Activated naive CD8-positive, alpha-beta T cell (primary cell): ENCODE results near the gene SSPN.

Experiments used
- H3K27ac Mint-ChIP-seq: one replicate; pipeline ENCODE4 v1.8.0; 2021; ENCODE audit warnings: mixed read lengths
- H3K27me3 Mint-ChIP-seq: one replicate; pipeline ENCODE4 v1.8.0; 2021; ENCODE audit warnings: mixed read lengths
- H3K36me3 Mint-ChIP-seq: one replicate; pipeline ENCODE4 v1.8.0; 2021; ENCODE audit warnings: mixed read lengths
- H3K4me1 Mint-ChIP-seq: one replicate; pipeline ENCODE4 v1.8.0; 2021; ENCODE audit warnings: low read depth, mixed read lengths
- H3K4me3 Mint-ChIP-seq: one replicate; pipeline ENCODE4 v1.8.0; 2021; ENCODE audit warnings: mild to moderate bottlenecking, mixed read lengths
- H3K9me3 Mint-ChIP-seq: one replicate; pipeline ENCODE4 v1.8.0; 2021; ENCODE audit warnings: low read depth, mixed read lengths

Gene SSPN

DNA sequence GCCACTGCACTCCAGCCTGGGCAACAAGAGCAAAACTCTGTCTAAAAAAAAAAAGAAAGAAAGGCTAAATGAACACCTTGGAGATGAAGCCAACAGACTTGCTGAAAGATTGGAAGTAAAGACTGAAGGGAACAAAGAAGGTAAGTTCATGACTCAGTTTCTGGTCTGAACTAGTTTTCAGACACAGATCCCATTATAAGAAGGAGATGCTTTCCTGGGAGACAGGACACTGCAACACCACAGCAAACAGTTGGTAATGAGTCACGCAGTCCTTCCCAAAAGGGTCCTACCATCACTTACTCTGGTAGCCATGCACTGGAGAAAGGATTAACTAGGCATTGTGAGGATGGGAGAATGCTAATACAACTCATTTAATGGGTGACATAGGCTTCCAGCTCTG is 97.2 kb downstream of the SSPN start:
- H3K9me3 Mint-ChIP-seq: no peaks in the 10 kb centered on the region
- H3K4me3 Mint-ChIP-seq: no peak overlapping the region
- H3K27me3 Mint-ChIP-seq: no peaks in the 10 kb centered on the region
- H3K27ac Mint-ChIP-seq: no peak overlapping the region
- no peaks in the 10 kb centered on the region for H3K36me3 Mint-ChIP-seq
- H3K4me1 Mint-ChIP-seq: no peaks in the 10 kb centered on the region

DNA sequence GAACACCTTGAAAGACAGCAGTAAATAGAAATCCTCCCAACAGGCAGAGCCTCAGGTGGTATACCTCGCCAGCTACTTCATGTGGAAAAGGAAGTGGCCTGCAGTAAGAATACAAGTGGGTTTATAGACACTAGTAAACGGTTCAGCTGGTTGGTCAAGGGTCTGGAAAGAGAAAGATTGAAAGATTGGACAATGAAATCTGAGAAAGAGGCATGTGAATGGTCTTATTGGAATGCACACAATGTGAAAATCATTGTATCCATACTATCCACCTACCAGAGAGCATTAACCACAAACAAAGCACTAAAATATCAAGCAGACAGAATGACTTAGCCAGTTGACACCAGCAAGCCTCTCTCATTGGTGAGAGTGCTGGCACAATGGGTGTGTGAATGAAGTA is 98.2 kb downstream of the SSPN start:
- H3K27me3 Mint-ChIP-seq: no peaks in the 10 kb centered on the region
- no peak overlapping the region for H3K27ac Mint-ChIP-seq
- peaks cover 9% of the 10 kb centered on the region for H3K4me1 Mint-ChIP-seq
- no peaks in the 10 kb centered on the region for H3K36me3 Mint-ChIP-seq
- H3K4me3 Mint-ChIP-seq: no peak overlapping the region
- no peaks in the 10 kb centered on the region for H3K9me3 Mint-ChIP-seq

DNA sequence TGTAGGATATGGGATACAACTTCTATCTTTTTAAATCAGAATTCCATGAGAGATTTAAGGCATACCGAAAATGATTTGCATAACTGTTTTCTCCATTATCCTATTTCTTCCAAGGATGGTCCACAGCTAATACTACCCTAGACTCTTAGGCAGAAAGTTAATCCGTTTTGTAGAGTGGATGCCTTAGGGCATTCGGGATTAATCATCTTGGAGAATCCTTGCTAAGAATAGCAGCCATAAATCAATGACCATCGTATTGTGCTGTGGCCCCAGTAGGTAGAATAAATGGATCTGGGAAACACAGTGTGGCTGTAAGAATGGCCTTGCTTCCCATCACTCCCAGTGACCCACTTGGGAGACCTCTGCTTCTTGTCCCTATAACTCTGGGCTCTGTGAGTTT is 99.6 kb downstream of the SSPN start:
- Mint-ChIP-seq H3K27me3 (no peaks in the 10 kb centered on the region), H3K36me3 (no peaks in the 10 kb centered on the region), H3K4me1 (peaks cover 22% of the 10 kb centered on the region), H3K27ac (no peak overlapping the region), H3K9me3 (no peaks in the 10 kb centered on the region), H3K4me3 (no peak overlapping the region)

DNA sequence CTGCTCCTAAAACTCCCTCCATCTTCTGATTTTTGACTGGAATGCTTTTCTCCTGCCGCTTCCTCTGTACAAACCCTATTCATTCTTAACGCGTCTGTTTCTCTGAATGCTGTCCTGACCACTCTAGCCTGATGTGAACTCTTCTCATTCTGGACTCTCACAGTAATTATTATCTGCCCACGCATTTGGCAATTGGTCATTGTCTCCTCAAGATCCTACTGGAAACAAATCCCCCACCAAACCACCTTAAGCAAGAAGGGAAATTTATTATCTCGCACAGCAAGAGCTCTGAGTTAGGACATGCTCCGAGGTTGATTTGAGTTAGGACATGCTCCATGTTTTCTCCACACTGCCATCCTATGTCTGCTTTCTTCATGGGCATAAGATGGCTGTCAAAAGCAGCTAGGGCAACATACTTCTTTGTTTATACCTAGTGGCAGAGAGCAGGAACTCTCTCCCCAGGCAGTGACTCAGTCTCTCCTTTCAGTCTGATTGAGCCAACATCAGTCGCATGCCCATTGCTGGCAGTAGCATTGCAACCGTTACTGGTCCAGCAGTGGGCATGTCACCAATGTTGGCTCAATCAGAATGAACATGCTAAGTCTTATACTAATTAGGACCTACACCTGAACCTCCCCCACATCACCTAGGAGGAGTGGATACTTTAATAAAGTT is 102.2 kb downstream of the SSPN start:
- no peak overlapping the region for H3K4me3 Mint-ChIP-seq
- peaks cover 22% of the 10 kb centered on the region for H3K4me1 Mint-ChIP-seq

DNA sequence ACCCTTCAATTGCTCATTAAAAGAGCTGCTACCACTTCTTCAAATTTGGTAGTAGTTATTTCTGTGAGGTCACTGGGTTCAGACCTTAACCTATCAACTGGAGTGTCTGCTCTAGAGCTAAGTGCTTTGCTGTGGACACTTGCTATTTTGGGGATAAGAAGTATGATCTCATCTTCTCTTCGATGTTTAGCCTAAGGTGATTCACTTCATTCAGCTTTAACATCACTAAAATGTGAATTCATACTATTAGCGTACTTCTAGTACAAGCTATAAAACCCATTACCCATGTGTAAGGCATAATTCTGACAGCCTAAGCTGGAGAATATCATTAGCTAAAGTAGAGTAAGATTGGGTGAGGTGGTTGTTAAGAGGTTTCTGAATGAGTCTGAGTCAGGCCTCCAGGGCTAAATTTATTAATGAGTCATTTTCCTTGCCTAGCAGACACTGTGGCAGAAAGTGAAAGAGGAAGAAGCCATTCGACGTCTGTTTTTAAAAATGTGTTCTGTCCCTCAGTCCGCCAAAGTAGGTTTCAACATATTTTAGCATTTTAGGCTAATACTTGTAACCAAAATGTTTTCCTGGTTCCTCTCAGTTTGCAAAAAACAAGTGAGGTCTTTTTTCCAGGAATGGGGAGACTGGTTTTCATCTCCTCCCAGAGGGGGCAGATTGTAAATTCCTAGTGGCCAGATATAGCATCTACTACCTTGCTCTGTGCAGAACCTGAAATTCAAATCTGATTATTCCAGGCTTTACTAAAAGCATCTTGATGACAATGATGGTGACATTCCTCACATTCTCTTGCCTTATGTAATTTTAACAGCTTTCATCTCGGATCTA is 103.6 kb downstream of the SSPN start:
- Mint-ChIP-seq H3K27ac (peak overlapping the region; percentile 8), H3K4me1 (peaks cover 22% of the 10 kb centered on the region), H3K9me3 (no peaks in the 10 kb centered on the region), H3K27me3 (no peaks in the 10 kb centered on the region), H3K36me3 (no peaks in the 10 kb centered on the region), H3K4me3 (peak overlapping the region; percentile 11)

More for the DNA sequence above, 102.2 kb downstream of the SSPN start:
- no peaks in the 10 kb centered on the region for H3K27me3 Mint-ChIP-seq
- no peak overlapping the region for H3K27ac Mint-ChIP-seq
- no peaks in the 10 kb centered on the region for H3K9me3 Mint-ChIP-seq
- no peaks in the 10 kb centered on the region for H3K36me3 Mint-ChIP-seq

DNA sequence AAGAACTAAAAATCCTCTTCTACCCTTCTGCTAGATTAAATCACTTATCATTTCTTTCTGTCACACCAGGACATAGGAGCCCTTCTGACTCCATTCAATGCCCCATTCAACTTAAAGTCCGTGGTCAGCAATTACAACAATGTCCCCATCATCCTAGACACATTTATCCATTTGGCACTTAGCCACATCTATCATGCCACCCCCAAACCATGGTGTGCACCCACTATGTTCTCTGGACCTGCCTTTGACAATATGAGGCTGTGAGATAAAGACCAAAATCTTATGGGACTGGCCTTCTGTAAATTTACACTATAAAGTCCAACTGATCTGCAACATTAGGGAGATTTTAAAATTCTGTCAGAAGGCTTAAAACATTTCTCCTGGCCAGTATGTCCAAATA is 104.4 kb downstream of the SSPN start:
- Mint-ChIP-seq H3K4me1 (peaks cover 22% of the 10 kb centered on the region), H3K4me3 (peak overlapping the region; percentile 9), H3K9me3 (no peaks in the 10 kb centered on the region), H3K27ac (no peak overlapping the region), H3K27me3 (no peaks in the 10 kb centered on the region), H3K36me3 (no peaks in the 10 kb centered on the region)
